Fibroblast of skin of scalp (primary cell): ENCODE measurements around the gene DAB2IP.
"Not testable (repeated sequence)": the region's sequence is repeated elsewhere in the genome, so short reads cannot be mapped to it uniquely, and the experiment has no call there.

ENCODE experiments used
- DNase-seq: peaks from one replicate; pipeline ENCODE4 v3.0.0-alpha.2; 2013

The DAB2IP gene

DNA sequence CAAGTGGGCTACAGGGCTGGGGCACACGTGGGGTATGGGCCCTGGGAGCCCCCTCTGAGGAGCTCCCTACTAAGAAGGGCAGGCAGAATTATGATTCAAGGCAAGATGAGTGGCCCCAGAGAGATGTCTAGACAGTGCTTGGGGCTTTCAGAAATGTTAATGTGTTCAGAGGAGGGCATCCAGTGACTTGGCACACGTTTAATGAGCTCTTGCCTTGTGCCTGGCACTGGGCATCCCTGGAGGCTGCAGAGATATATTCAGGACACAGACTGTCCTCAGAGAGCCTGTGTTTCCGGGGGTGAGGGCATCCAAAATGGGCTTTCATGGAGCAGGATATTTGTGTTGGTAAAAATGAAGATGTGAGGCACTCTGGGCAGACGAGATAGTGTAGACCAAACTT, 25.4 kb upstream of the DAB2IP start:
- no peak for DNase-seq

DNA sequence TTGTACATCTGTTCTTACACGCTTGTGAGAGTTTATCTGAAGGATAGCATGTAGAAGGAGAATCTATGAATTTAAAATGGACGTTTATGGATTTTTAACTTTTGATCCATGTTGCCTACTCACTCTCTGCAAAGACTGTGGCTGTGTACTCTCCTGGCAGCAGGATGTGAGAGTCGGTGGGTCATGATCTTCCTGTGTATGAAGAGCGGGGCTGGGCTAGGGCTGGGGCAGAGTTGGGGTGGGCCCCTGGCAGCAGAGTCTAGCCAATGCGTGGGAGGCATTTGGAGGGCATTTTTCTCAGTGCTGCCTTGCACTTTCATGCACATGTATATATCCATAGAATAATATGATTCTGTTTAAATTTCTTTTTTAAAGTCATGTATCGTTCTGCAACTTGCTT, 24.0 kb upstream of the DAB2IP start:
- DNase-seq = no peak

GRCh38 chr9:121628401-121628800, 23.0 kb upstream of the DAB2IP start:
- no peak for DNase-seq

- no peak for DNase-seq
Measured at GRCh38 chr9:121631115-121631514, 20.3 kb upstream of the DAB2IP start.

- DNase-seq = no peak
Measured at GRCh38 chr9:121631978-121632418, 19.4 kb upstream of the DAB2IP start.

DNA sequence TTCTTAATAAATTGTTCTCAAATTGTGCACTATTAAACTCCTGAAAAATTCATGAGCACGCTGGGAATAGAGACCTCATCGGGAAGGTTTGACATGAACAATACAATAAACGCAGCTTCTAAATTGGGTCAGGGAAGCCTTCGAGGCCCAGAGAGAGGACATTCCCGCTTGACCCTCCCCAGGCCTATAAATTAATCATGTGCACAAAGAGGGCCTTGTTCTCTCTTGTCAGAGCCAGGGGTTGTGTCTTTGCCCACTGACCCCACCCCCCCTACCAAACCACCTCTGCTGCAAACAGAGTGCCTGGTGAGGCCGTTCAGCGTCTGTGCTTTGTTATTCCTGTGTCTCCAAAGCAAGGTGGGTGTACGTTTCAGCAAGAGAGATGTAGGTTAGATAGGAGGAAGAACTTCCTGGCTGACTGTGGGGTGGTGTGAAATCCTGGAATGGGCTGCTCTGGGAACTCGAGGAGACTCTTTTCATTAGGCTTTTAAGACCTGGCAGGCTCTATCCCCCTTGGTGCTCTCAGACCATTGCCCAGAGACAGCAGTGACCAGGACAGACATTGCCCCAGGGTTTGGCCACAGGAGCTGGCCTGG, 18.2 kb upstream of the DAB2IP start:
- DNase-seq = no peak

- DNase-seq = no peak
Measured at GRCh38 chr9:121633736-121634135, 17.7 kb upstream of the DAB2IP start.

GRCh38 chr9:121634329-121635261, 16.8 kb upstream of the DAB2IP start:
- DNase-seq = peak; percentile 37

DNA sequence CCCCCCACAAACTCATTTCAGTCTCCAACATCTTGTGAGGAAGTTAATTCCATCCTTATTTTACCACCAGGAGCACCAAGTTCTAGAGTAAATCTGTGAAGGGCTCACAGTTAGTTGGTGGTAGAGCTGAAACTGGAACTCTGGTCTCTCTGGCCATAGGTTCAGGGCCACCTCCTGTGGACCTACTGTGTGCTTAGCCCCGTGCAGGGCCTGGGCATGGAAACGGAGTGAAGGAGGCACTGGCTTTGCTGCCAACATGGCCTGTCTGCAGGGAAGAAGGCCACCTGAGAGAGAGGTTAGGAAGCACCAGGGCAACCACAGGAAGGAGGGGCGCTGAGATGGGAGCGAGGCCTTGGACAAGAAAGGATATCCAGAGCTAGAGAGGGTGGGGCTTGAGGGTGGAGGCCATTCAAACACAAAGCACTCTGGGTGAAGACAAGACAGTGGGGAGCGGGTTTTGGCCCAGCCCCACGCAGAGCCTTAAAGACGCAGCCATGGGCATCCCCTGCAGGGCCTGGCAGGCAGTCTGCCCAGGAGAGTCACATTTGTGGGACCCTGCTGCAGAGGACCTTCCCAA, 16.0 kb upstream of the DAB2IP start:
- DNase-seq = no peak

- DNase-seq = peak; percentile 20
Measured at GRCh38 chr9:121636341-121636865, 15.0 kb upstream of the DAB2IP start.

GRCh38 chr9:121636978-121637712, 14.3 kb upstream of the DAB2IP start:
- DNase-seq = no peak

- peak; percentile 54 for DNase-seq
Measured at GRCh38 chr9:121637713-121638220, 13.7 kb upstream of the DAB2IP start.

- no peak for DNase-seq
Measured at GRCh38 chr9:121638399-121638798, 13.0 kb upstream of the DAB2IP start.

GRCh38 chr9:121638901-121639592, 12.4 kb upstream of the DAB2IP start:
- DNase-seq = no peak

DNA sequence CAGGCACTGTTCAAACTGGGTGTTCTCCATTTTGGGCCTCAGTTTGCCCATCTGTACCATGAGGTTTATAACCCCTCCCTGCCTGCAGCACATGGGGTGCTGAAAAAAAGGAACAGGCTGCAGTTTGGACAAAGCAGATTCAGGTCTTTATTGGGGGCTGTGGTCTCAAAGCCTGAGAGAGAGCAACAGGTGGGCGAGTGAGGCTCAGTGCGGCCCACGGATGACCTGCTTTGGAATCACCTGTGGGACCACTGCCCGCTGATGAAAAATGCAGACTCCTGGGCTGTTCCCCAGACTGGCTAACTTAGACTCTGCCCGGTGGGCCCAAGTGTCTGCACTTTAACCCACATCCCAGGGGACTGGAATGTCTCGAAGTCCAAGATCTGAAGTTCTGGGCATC, 11.8 kb upstream of the DAB2IP start:
- no peak for DNase-seq

DNA sequence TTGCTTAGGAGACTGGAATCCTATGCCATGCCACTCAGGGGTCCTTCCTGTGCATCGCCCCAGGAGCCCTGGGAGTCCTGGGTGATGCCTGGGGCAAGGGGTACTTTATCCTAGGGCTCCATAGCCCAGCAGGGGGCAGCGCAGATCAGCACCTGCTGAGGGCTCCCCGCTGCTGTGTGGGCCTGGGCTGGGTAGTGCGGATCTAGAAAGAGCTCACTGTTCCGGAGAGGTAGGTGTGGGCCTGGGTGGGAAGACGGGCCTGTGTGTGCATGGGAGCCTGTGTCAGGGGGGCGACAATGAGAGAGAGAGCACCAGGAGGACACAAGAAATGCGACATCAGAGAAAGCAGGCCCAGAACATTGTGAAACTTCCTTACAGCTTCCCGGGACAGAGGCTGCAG, 11.4 kb upstream of the DAB2IP start:
- DNase-seq = peak; percentile 23

DNA sequence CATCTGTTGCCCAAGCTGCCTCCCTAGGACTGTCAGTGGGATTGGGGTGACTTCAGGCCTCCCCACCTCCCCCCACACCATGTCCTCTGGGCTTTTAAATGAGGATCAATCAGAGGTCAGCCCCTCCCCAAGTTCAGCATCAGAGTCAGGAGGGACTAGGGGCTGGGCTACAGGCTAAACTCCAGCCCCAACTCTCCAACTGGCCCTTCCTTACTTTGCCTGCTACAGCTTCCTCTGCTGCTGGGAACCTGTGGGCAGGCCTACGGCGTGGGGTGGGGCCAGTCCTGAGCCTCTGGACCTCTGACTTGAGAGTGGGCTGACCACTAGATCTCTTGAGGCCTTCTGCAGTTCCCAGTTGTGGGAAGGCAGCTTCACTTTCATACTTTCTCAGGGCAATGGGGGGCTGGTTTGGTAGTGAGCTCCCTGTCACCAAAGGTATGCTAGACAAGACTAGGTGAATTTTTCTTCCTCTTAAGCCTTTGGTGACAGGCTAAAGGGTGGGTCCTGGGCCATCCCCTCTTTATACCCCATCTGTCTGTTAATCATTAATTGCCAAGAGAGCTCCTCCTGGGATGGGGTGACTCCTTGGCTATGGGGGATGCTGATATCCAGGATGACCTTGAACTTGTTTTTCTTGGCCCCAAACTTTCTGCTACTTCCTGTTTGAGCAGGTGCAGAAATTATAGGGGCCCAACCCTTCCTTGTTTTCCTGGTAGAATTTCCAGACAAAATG, 10.8 kb upstream of the DAB2IP start:
- no peak for DNase-seq

GRCh38 chr9:121641224-121641611, 10.2 kb upstream of the DAB2IP start:
- DNase-seq = no peak

GRCh38 chr9:121642758-121643157, 8.7 kb upstream of the DAB2IP start:
- DNase-seq = no peak

DNA sequence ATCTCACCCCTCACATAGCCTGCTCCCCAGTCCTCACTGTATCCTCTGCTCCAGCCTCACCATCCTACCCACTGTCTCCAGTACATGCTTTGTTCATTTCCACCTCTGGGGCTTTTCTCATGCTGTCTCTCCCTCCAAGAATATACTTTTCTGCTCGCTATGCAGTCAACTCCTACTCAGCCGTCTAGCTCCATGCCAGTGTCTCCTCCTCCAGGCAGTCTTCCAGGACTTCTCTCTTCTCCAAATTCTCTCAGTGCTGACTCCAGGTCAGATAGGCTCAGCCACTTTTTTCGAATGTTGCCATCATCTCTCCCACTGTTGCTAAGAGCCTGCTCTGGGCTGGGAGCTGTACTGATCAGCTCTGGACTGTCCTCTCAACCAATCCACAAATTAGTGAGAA, 8.0 kb upstream of the DAB2IP start:
- DNase-seq = no peak

DNA sequence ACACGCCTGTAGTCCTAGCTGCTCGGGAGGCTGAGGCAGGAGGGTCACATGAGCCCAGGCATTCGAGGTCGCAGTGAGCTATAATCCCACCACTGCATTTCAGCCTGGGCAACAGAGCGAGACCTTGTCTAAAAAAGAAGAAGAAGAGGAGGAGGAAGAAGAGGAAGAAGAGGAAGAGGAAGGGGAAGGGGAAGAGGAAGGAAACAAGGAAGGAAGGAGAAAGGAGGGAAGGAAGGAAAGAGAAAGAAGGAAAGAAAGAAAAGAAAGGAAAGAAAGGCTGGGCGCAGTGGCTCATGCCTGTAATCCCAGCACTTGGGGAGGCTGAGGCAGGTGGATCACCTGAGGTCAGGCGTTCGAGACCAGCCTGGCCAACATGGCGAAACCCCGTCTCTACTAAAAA, 7.4 kb upstream of the DAB2IP start:
- DNase-seq = not testable (repeated sequence)
